WI38 (cell line): ENCODE results near the gene ZMYM2.

Experiments
- H3K4me3 ChIP-seq: 2 replicates; pipeline ENCODE4 v1.5.1; 2011; ENCODE audit warnings: low read depth, mild to moderate bottlenecking, control low read depth, low read length
- TF ChIP-seq, protein P1 (sequence below): IDR thresholded peaks from 2 replicates; pipeline ENCODE4 v1.5.1; 2012; ENCODE audit warnings: low read depth, mild to moderate bottlenecking, control low read depth, low read length

The ZMYM2 gene

DNA sequence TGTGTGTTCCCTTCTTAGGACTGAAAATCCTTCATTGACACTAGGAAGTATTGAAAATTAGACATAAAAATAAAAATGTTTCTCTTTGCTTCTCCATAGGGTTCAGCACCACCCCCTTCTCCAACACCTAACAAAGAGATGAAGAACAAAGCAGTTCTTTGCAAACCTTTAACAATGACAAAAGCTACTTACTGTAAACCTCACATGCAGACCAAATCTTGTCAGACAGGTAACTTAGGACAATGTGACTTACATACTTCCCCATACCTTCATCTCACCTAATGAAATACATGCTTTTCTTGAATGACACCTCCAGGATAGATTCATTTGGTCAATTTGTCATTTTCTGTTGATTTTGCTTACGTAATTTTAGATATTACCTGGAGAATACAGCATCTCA is 99.9 kb downstream of the ZMYM2 start:
- TF ChIP-seq, protein P1, sequence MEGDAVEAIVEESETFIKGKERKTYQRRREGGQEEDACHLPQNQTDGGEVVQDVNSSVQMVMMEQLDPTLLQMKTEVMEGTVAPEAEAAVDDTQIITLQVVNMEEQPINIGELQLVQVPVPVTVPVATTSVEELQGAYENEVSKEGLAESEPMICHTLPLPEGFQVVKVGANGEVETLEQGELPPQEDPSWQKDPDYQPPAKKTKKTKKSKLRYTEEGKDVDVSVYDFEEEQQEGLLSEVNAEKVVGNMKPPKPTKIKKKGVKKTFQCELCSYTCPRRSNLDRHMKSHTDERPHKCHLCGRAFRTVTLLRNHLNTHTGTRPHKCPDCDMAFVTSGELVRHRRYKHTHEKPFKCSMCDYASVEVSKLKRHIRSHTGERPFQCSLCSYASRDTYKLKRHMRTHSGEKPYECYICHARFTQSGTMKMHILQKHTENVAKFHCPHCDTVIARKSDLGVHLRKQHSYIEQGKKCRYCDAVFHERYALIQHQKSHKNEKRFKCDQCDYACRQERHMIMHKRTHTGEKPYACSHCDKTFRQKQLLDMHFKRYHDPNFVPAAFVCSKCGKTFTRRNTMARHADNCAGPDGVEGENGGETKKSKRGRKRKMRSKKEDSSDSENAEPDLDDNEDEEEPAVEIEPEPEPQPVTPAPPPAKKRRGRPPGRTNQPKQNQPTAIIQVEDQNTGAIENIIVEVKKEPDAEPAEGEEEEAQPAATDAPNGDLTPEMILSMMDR: no peak
- no peak overlapping the region for H3K4me3 ChIP-seq

DNA sequence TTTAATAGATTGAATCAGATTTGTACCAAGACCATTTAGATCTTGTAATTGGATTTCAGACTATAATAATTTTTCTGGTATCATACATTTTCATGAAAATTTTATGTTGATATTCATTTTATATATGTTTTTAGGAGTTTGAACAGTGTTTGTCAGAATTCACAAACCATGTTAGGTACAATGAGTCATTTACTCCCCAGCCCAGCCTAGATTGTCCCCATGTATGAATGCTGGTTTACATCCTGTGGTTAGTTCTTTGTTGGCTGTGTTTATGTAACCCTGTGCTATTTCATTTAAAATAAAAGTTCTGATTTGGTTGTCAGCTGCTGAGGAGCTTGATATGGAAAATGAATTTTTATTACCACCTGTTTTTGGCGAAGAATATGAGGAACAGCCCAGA is 105.6 kb downstream of the ZMYM2 start:
- TF ChIP-seq, protein P1: no peak
- no peak overlapping the region for H3K4me3 ChIP-seq

DNA sequence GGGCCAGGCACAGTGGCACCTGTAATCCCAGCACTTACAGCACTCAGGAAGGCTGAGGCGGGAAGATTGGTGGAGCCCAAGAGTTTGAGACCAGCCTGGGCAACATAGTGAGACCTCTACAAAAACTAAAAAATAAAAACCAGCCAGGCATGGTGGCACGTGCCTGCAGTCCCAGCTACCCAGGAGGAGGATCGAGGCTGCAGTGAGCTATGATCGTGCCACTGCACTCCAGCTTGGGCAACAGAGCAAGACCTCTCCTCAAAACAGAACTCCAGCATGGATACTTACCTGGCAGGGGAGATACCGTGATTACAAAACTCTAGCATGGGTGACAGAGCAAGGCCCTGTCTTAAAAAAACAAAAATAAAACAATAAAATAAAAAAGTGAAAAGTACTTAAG is 107.0 kb downstream of the ZMYM2 start:
- H3K4me3 ChIP-seq: no peak overlapping the region
- TF ChIP-seq, protein P1: no peak

DNA sequence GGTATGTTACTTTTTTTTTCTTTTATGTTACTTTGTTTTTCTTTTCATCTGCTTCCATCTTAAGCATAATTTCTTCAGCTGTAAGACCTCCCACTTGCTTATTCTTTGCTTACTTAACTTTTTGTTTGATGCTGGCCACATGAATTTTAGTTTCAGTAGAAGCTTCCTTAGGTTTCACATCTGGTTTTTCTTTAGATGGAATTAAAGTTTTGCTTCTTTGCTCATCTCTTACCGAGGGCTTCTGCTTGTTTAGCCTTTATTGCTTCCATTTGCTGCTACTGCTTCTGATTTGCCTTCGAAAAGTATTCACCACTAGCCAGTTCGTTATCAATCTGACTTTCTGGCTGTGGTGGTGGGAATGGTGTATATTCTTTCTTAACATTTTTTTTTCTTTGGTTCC is 111.4 kb downstream of the ZMYM2 start:
- TF ChIP-seq, protein P1: no peak

DNA sequence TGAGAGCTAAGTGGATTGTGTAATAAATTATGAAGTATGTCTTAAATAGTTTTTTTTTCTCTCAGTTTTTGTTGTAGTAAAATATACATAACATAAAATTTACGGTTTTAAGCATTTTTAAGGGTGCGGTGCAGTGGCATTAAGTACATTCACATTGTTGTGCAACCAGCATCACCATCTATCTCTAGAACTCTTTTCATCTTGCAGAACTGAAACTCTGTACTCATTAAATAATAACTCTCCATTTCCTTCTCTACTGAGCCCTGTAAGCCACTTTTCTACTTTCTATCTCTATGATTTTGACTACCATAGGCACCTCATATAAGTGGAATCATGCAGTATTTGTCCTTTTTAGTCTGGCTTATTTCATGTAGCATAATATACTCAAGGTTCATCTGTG is 115.2 kb downstream of the ZMYM2 start:
- TF ChIP-seq, protein P1: no peak
- no peak overlapping the region for H3K4me3 ChIP-seq

More for the DNA sequence above, 111.4 kb downstream of the ZMYM2 start:
- no peak overlapping the region for H3K4me3 ChIP-seq

DNA sequence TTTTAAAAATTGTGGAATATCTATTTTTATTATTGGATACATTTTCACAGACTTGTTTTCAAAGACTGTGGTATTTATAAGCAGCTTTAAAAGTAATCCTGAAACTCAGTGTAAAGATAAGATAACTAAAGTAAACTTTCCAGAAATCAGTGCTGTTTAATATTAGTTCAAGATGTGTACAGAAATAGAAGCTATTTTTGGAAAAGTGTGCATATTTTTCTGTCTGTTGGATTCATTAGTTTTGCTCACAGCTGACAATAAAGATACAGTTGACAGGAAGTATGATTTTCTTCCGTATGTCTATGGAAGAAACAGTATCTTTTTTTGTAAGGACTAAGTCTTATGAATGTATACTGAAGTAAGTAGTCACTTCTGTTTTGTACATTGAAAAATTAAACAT is 116.4 kb downstream of the ZMYM2 start:
- TF ChIP-seq, protein P1: no peak
- no peak overlapping the region for H3K4me3 ChIP-seq

DNA sequence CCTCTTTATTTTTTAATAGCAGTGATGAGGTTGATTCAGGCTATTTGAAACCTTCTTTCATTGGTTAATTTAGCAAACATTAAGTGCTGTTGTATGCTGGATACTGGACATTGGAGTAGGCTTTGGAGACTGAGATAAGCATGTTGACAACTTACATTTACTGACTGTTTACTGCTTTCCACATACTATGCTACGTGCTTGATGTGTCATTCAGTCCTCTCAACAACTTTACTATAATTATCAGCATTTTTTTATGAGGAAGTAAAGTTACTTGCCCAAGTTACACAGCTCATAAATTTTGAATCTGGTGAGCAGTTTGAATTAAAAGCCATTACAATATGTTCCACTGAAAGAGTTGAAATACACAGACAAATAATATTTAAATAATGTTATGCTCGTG is 118.6 kb downstream of the ZMYM2 start:
- H3K4me3 ChIP-seq: no peak overlapping the region
- TF ChIP-seq, protein P1: no peak
